Measurements from ENCODE around the gene CNKSR1. TPM values are rescaled to one million over a fixed set of nuclear protein-coding genes. Genes with fewer than 3 reads are reported as not detected.
A peak's percentile ranks its signal among the peaks of the same experiment; 100 is the strongest.

Gene CNKSR1
- polyA plus RNA-seq, 1 of the 3 experiments (the other 2 are of a cell fraction), result 0.49 TPM

DNA sequence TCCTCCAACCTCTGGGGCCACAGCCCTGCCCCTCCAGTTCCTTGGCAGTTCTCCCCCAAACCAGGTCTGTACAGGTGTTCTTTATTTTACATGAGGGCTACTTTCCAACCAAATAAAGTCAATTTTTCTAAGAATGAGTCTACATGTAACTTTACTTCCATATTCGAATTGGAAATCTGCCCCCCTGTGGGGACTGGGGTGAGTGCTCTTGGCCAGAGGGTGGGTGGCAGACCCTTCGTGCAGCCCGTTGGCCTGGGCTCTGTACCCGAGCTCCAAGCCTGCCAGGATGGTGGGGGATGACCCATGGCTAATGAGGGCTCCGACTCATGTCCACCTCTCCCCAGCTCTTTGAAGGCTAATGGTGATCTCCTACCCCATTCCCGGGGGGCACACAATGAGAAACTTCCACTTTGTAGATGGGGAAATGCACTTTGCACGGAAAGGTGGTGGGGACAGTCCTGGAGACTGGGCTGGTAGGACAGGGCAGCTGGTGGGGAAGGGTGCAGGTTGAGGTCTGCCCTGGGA is 12.5 kb downstream of the CNKSR1 start:
- Histone ChIP-seq H4K20me1 (ENCODE audit: insufficient read depth) (no peaks in the 10 kb centered on the region), H3K9ac (no peak overlapping the region), H3K27me3 (ENCODE audit: insufficient read depth) (no peaks in the 10 kb centered on the region; the same call in 1 of the 2 replicates), H3K9me2 (no peaks in the 10 kb centered on the region), H3K79me2 (ENCODE audit: insufficient read depth) (no peaks in the 10 kb centered on the region), H2AFZ (ENCODE audit: low read depth) (no peak overlapping the region), H3K4me1 (ENCODE audit: control insufficient read depth in 1 of 2, insufficient read depth in 2 of 2, low read depth in 1 of 2, low read length in 1 of 2) (no peaks in the 10 kb centered on the region), H3K27ac (ENCODE audit: low read depth in 2 of 2, low read length in 1 of 2) (no peak overlapping the region), H3K4me2 (no peak overlapping the region), H3K4me3 (ENCODE audit: low read depth in 2 of 2, low read length in 1 of 2) (no peak overlapping the region), H3F3A (replicated peaks; ENCODE audit: insufficient read depth) (no peaks in the 10 kb centered on the region), H3K36me3 (replicated peaks in 1 of 2; ENCODE audit: control insufficient read depth in 1 of 2, insufficient read depth in 2 of 2, low read length in 1 of 2) (no peaks in the 10 kb centered on the region), H3K9me3 (no peaks in the 10 kb centered on the region)
- ChIA-PET CTCF (interaction anchor here (1.0 to 1.9 kb wide), 3 partner anchors 13 to 20 kb away, joined by 3 to 4 read pairs (median 4); partner anchors contain the start of gene ZNF593), POLR2A (no interaction called here)
- 64% methylated on average over 5 of the region's 7 CpGs for WGBS (ENCODE audit: low lambda C conversion rate)
- no peak for DNase-seq
- no peak for TF ChIP-seq JUND (IDR thresholded peaks at IDR 0.05)
- peak; percentile 7; the same call in 1 of the 2 replicates for TF ChIP-seq CTCF (IDR thresholded peaks at IDR 0.05)

DNA sequence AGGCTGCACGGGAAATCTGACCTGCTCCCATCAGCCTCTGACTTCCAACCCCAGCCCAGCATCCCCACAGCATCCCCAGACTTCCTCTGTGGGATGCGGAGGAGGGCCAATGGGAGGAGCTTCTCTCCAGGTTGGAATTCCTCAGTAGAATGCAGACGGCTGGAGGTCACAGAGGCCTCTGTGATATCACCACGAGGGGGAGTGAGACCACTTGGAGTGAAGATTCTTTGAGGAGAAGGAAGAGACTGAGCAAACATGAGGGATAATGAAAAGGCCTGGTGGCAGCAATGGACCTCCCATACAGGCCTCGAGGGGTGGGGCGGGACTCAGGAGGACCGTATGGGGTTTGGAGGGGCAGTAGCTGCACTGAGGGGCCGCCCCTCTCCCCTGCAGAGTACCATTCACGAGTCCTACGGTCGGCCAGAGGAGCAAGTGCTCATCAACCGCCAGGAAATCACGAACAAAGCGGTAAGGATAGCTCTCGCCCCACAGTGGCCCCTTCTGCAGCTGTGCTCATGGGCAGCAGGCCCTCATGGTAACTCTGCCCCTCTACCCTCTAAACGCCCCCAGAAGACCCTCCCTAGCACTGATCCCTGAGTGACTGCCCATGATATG is 13.2 kb downstream of the CNKSR1 start, which contains the start of gene CATSPER4:
CATSPER4 (plus strand) TSS at position 230 of the 615 bp plus-strand sequence; CDS start at position 256, 26 bp downstream.
- no peak for DNase-seq
- Histone ChIP-seq H4K20me1 (ENCODE audit: insufficient read depth) (no peaks in the 10 kb centered on the region), H3K4me2 (no peak within 1 kb of the TSS), H3K9me3 (no peaks in the 10 kb centered on the region), H3K27me3 (ENCODE audit: insufficient read depth) (no peaks in the 10 kb centered on the region; the same call in 1 of the 2 replicates), H3F3A (replicated peaks; ENCODE audit: insufficient read depth) (no peaks in the 10 kb centered on the region), H2AFZ (ENCODE audit: low read depth) (no peak within 1 kb of the TSS), H3K27ac (ENCODE audit: low read depth in 2 of 2, low read length in 1 of 2) (no peak within 1 kb of the TSS), H3K4me1 (ENCODE audit: control insufficient read depth in 1 of 2, insufficient read depth in 2 of 2, low read depth in 1 of 2, low read length in 1 of 2) (no peaks in the 10 kb centered on the region), H3K9me2 (no peaks in the 10 kb centered on the region), H3K4me3 (ENCODE audit: low read depth in 2 of 2, low read length in 1 of 2) (no peak within 1 kb of the TSS; a peak in 1 of 4 replicates), H3K79me2 (ENCODE audit: insufficient read depth) (no peaks in the 10 kb centered on the region), H3K36me3 (replicated peaks in 1 of 2; ENCODE audit: control insufficient read depth in 1 of 2, insufficient read depth in 2 of 2, low read length in 1 of 2) (no peaks in the 10 kb centered on the region), H3K9ac (no peak within 1 kb of the TSS)
- ChIA-PET POLR2A (no interaction called here), CTCF (interaction anchor here (1.9 kb wide), 1 partner anchor 12 kb away, joined by 4 read pairs; no protein-coding TSS in a partner anchor)
- TF ChIP-seq TAF1 (IDR thresholded peaks at IDR 0.05; ENCODE audit: borderline replicate concordance, low read depth, low read length) (no peak), MEF2A (IDR thresholded peaks at IDR 0.05; ENCODE audit: borderline replicate concordance, low read depth) (no peak), JUND (IDR thresholded peaks at IDR 0.05) (no peak), SMC3 (IDR thresholded peaks at IDR 0.05; ENCODE audit: low read depth, low read length) (no peak), CTCF (IDR thresholded peaks at IDR 0.05) (peak; percentile 28), SIN3A (IDR thresholded peaks at IDR 0.05; ENCODE audit: borderline replicate concordance, low read depth, low read length) (no peak)
- 73% methylated on average over 16 of the region's 16 CpGs for WGBS (ENCODE audit: low lambda C conversion rate)
